ENCODE measurements around the gene OR6N1.

Gene OR6N1

DNA sequence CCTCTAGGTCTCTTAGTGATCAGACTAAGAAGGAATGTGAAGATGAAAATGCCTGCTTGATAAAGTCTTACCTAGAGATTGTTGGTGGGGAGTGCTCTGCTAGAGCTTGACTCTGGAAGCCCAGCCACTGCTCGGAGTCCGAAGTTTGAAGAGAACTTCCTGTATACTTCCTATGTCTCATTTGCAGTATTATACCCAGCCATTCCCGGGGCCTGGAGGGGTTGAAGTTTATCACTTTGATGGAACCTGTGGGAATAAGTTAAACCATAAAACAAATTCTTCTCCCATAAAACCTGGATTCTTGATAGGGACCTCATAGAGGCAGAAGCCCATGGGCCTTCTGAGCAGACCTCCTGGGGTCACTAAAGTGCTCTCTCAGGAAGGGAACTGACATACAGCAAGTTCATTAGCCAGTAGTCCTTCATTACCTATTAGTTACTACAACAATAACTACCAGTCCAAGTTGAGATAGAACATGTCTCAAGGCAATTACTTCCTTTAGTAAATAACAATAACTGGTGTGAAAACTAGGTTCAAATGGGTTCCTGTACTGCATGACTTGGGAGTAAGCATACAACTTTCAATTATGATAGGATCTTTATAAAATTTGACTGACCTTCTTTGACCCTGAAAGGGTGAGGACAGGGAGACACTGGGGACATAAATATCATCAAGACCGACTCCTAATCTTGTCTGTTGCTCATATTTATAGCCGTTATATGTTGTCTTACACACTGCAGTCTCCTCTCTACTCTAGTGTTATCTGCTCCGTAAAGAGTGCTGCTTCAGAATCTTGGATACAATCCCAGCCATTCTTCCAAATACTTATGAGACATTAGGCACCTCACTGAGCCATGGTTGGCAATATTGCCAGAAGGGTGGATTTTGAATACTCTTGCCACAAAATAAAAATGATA is at the start of gene OR6N1:
Gene OR6N1 (minus strand): TSS at position 246 of the 917 bp plus-strand sequence. CDS start 5,513 bp downstream, outside the sequence.
- DNase-seq (ENCODE audit: low spot score), result no peak

DNA sequence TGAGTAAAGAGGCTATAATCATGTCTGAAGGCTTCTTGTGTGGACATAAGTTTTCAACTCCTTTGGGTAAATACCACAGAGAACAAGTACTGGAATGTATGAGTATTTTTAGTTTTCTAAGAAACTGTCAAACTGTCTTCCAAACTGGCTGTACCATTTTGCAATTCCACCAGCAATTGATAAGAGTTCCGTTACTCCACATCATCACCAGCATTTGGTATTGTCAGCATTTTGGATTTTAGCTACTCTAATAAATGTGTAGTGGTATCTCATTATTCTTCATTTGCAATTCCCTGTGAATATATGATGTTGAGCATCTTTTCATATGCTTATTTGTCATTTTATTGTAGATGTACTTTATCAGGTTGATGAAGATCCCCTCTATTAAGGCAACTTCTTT is 49.7 kb upstream of the OR6N1 start:
- no peak for DNase-seq (ENCODE audit: low spot score)

DNA sequence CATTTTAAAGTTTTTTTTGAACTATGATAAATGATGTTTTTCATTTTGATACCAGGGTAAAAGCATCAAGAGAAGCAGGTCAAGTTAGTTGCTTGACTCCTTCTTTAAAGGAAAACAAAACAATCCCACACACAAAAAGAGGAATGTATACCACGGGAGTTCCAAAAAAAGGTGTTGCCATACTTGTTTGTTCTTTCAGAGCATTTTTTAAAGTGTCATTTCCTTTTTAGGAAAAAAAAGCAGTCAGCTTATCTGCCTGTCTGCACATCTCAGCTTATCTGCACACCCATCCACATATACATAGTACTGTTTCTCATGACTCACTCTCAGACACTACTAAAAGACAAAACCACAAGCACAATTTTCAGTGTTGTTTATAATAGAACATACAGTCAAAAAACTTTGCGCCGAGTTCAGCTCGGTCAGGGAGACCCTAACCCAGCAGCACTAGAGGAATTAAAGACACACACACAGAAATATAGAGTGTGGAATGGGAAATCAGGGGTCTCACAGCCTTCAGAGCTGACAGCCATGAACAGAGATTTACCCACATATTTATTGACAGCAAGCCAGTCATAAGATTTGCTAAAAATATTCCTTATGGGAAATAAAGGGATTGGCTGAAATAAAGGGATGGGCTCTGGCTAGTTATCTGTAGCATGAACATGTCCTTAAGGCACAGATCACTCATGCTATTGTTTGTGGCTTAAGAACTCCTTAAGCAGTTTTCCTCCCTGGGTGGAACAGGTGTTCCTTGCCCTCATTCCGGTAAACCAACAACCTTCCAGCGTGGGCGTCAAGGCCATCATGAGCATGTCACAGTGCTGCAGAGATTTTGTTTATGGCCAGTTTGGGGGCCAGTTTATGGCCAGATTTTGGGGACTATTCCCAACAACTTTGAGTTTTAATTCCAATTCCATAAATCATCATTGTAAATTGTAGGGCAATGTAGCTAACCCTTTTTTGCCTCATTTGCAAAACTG is 47.8 kb upstream of the OR6N1 start:
- DNase-seq (ENCODE audit: low spot score), result peak; percentile 72

- no peak for DNase-seq (ENCODE audit: low spot score)
Observed at GRCh38 chr1:158818975-158819431, 47.0 kb upstream of the OR6N1 start.

GRCh38 chr1:158818560-158818959 is 46.6 kb upstream of the OR6N1 start:
- no peak for DNase-seq (ENCODE audit: low spot score)

DNA sequence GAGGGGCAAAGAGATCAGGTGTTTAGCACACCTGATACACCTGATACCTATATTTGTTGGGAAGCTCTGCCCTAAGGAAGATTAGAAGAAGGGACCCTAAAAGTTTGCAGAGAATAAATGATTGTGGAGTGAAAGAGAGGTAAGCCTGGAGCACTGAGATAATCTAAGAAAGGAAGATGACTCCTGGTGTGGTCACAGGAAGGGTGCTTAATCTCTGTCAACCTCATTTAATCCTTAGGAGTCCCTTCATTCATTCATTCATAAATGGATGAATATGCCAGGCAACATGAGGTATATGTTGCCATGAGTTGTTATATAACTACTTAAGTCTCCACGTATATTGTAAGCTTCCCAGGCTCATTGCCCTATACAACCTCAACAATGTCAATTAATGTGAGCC is 43.0 kb upstream of the OR6N1 start:
- no peak for DNase-seq (ENCODE audit: low spot score)

DNA sequence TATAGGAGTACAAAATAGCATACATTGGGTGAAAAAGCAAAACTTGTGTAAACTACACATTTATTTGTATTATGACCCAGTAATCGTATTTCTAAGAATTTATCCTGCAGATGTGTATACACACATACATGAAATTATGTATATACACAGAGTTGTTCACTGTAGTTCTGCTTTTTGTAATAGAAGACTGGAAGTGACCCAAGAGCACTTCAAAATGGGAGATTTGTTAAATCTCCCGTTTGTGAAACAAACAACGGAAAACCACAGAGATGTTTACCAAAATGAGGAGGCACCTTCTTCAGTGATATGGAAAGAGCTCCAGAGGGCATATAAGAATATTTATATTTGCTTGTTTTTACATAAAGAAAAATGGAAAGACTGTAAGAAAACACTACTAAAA is 41.2 kb upstream of the OR6N1 start:
- DNase-seq (ENCODE audit: low spot score), result no peak

- no peak for DNase-seq (ENCODE audit: low spot score)
Observed at GRCh38 chr1:158812336-158812735, 40.3 kb upstream of the OR6N1 start.

GRCh38 chr1:158810311-158810710 is 38.3 kb upstream of the OR6N1 start:
- no peak for DNase-seq (ENCODE audit: low spot score)

GRCh38 chr1:158809862-158810261 is 37.9 kb upstream of the OR6N1 start:
- no peak for DNase-seq (ENCODE audit: low spot score)

DNA sequence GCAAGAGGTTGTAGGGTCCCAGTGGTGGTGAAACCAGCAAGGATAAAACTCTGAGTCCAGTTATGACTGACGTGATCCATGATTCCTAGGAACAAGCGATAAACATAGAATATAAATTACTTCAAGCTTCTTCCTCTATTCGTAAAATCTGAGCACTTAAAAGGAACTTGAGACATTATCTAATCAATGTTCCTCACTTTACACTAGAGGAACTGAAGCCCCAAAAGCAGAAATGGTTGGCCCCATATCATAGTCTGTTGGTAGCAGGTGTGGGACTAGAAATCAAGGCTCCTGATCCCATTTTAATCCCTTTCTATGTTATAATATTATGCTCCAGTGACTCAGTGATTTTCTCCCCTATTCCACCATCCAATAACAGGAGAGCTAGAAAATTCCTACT is 37.3 kb upstream of the OR6N1 start:
- DNase-seq (ENCODE audit: low spot score), result no peak

- no peak for DNase-seq (ENCODE audit: low spot score)
Observed at GRCh38 chr1:158806916-158807536, 35.0 kb upstream of the OR6N1 start.

GRCh38 chr1:158803678-158804077 is 31.7 kb upstream of the OR6N1 start:
- no peak for DNase-seq (ENCODE audit: low spot score)

- DNase-seq (ENCODE audit: low spot score), result no peak
Observed at GRCh38 chr1:158801396-158801795, 29.4 kb upstream of the OR6N1 start.

DNA sequence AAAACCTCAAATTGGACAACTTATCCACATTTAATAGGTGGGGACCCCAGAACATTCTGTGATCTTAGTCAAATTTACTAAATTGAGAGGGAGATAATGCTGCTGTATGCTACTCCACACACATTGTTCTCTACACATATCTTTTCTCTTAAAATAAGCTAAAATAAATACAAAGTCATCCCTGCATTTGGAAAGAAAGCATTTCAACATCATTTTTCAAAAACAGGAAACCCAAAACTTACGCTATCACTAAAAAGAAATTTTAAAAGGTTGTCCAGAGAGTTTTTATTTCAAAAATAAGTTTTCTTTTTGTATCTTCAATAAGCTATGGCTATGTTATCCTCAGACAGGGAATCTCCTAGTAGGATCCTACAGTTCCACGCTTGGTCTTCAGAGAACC is 28.5 kb upstream of the OR6N1 start:
- no peak for DNase-seq (ENCODE audit: low spot score)

DNA sequence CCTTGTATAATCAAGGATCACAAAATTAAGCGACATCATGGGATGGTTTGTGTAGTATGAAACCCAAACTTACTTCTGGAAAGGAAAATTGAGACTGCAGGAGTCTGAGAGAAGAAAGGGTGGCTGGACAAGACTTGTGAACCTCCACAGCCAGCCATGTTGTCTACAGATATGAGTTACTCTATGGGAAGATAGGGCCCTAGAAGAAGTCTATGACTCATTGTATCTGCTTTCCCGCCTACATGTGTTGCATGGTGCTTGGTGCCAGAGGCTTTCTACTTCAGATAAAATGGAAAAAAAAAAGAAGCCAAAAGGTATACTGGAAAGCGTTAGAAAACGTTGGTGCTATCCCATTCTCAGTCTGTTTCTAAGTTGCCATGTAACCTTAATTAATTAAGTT is 27.7 kb upstream of the OR6N1 start:
- DNase-seq (ENCODE audit: low spot score), result no peak

GRCh38 chr1:158798531-158798930 is 26.5 kb upstream of the OR6N1 start:
- DNase-seq (ENCODE audit: low spot score), result no peak

DNA sequence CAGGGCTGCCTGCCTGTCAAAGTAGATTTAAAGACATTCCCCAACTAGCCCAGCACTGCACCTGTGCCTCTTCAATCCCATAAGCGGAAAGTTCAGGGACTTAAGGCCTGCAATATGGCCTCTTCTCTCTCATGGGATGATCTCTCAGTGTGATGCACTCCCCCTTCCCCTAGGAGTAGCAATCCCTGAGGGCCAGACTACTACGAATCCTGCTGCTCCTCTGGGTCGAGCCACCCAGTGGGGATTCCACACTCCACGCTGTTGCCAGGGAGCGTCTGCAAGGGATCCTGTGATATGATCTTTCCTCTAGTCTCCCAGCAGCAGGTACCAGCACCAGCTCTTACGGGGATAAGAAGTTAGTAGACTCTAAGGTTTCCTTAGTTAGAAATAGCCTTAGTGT is 22.3 kb upstream of the OR6N1 start:
- no peak for DNase-seq (ENCODE audit: low spot score)

- peak; percentile 14 for DNase-seq (ENCODE audit: low spot score)
Observed at GRCh38 chr1:158793604-158794003, 21.6 kb upstream of the OR6N1 start.

- DNase-seq (ENCODE audit: low spot score), result no peak
Observed at GRCh38 chr1:158781104-158781503, 9.1 kb upstream of the OR6N1 start, which contains the start of gene OR6N2. OR6N2 (minus strand) TSS chr1:158781204; CDS start chr1:158777635, 3,569 bp downstream.

- DNase-seq (ENCODE audit: low spot score), result no peak
Observed at GRCh38 chr1:158754420-158754819, 17.6 kb downstream of the OR6N1 start, which contains the start of gene OR6K6. OR6K6 (plus strand) TSS chr1:158754720; CDS start chr1:158754888, 168 bp downstream.

DNA sequence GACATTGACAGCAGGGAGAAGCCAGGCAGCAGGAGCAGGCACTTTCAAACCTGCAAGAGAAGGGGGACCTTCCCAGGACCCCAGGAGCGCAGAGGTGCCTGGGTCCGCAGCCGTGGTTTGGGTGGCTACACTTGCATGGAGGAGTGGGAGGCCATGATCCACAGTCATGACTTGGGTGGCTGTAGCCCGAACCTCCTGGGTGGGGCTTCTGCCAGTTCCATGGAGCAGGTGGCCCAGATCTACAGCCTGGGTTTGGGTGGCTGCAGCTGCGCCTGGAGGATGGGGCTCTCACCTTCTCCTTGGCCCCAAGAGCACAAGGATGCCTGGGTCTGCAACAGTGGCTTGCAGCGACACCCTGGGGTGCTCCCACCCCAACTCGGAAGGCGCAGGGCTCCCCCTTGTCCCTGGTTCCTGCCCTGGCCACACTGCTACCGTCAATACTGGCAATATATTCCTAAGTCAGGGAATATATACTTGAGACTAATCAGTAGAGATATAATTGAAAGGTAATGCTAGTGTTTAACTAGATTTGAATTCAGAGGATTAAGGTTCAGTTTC is 19.8 kb downstream of the OR6N1 start:
- no peak for DNase-seq (ENCODE audit: low spot score)

All from activated CD4-positive, alpha-beta T cell treated with anti-CD3 and anti-CD28 coated beads, Interleukin-2, Interleukin-4, amounts not matched to agents 100 ng/mL and 50 ng/mL, durations not matched to agents 16 hours and 8 hours (primary cell).